Suprapubic skin (tissue), 4 donors: ENCODE measurements around the gene TLL1. TPM values are rescaled to one million over a fixed set of nuclear protein-coding genes. Genes with fewer than 3 reads are reported as not detected.

ENCODE experiments used
- DNase-seq, 2 donors: peaks; one replicate each; pipeline ENCODE4 v3.0.0-alpha.2; 2019; ENCODE audit warnings: low spot score in 2 of 2
- H3K27ac ChIP-seq: fragments of 200-600 bp; sonication (generic); one replicate; pipeline ENCODE4 v1.5.1; 2019
- H3K27me3 ChIP-seq: fragments of 200-600 bp; sonication (generic); one replicate; pipeline ENCODE4 v1.5.1; 2019
- H3K36me3 ChIP-seq: fragments of 200-600 bp; sonication (generic); one replicate; pipeline ENCODE4 v1.5.1; 2019
- H3K4me1 ChIP-seq: fragments of 200-600 bp; sonication (generic); one replicate; pipeline ENCODE4 v1.5.1; 2019
- H3K4me3 ChIP-seq: fragments of 200-600 bp; sonication (generic); one replicate; pipeline ENCODE4 v1.5.1; 2019; ENCODE audit warnings: mild to moderate bottlenecking
- H3K9me3 ChIP-seq: fragments of 200-600 bp; sonication (generic); one replicate; pipeline ENCODE4 v1.5.1; 2019
- CTCF ChIP-seq, 2 donors: fragments of 200-600 bp in 1 of 2; fragments of 450-650 bp in 1 of 2; sonication (generic) in 1 of 2; IDR thresholded peaks; one replicate each; pipeline ENCODE4 v1.5.1; 2016 to 2019; ENCODE audit warnings: antibody characterized with exemption in 2 of 2, mild to moderate bottlenecking in 1 of 2, moderate library complexity in 1 of 2
- EP300 ChIP-seq: sonication (generic); formaldehyde crosslinking; IDR thresholded peaks from one replicate; pipeline ENCODE4 v1.6.1; 2017; ENCODE audit warnings: antibody characterized with exemption
- POLR2A ChIP-seq, 2 donors: fragments of 450-650 bp; IDR thresholded peaks; one replicate each; pipeline ENCODE4 v1.6.1; 2017; ENCODE audit warnings: antibody characterized with exemption in 2 of 2, mild to moderate bottlenecking in 2 of 2, moderate library complexity in 2 of 2
- POLR2AphosphoS5 ChIP-seq, 3 donors: sonication (generic); formaldehyde crosslinking; IDR thresholded peaks; one replicate each; pipeline ENCODE4 v1.6.1; 2017; ENCODE audit warnings: antibody characterized with exemption in 3 of 3
- WGBS: methylation state at CpG from one replicate; pipeline ENCODE4 v1.1.5; 2018; 5-methylcytosine and 5-hydroxymethylcytosine counted together
- total RNA-seq, 4 donors: library from RNA; depleted of rRNA; stranded (reverse); fragments of >200 nt; gene quantifications; one replicate each; pipeline ENCODE4 v1.1.0, GENCODE V29; 2016

The TLL1 gene
- total RNA-seq, 4 donors from 2014 or later: 6.4 to 12.9 (median 8.6) TPM

- WGBS: 80% methylated on average over 2 of the region's 2 CpGs
- TF ChIP-seq EP300: no peak
- TF ChIP-seq CTCF (IDR thresholded peaks at IDR 0.05): no peak
- TF ChIP-seq POLR2AphosphoS5 (IDR thresholded peaks at IDR 0.05): no peak
- TF ChIP-seq POLR2A (IDR thresholded peaks at IDR 0.05): no peak
Observed at GRCh38 chr4:166012129-166013030, 139.3 kb downstream of the TLL1 start.

GRCh38 chr4:166014411-166014810, 141.4 kb downstream of the TLL1 start:
- no peaks in the 10 kb centered on the region for H3K36me3 ChIP-seq
- no peak overlapping the region for H3K27ac ChIP-seq
- 81% methylated on average over 6 of the region's 6 CpGs for WGBS
- DNase-seq: no peak
- no peaks in the 10 kb centered on the region for H3K27me3 ChIP-seq
- no peak overlapping the region for H3K4me3 ChIP-seq
- no peaks in the 10 kb centered on the region for H3K9me3 ChIP-seq
- H3K4me1 ChIP-seq: no peaks in the 10 kb centered on the region
- no peak for TF ChIP-seq POLR2AphosphoS5 (IDR thresholded peaks at IDR 0.05)
- TF ChIP-seq EP300: no peak
- TF ChIP-seq POLR2A (IDR thresholded peaks at IDR 0.05): no peak
- no peak for TF ChIP-seq CTCF (IDR thresholded peaks at IDR 0.05)

More at GRCh38 chr4:166012129-166013030, 139.3 kb downstream of the TLL1 start:
- no peak overlapping the region for H3K27ac ChIP-seq
- no peak for DNase-seq
- no peaks in the 10 kb centered on the region for H3K4me1 ChIP-seq
- no peaks in the 10 kb centered on the region for H3K27me3 ChIP-seq
- no peak overlapping the region for H3K4me3 ChIP-seq
- no peaks in the 10 kb centered on the region for H3K9me3 ChIP-seq
- no peaks in the 10 kb centered on the region for H3K36me3 ChIP-seq

- Histone ChIP-seq H3K4me1 (no peaks in the 10 kb centered on the region), H3K27ac (no peak overlapping the region), H3K27me3 (no peaks in the 10 kb centered on the region), H3K36me3 (no peaks in the 10 kb centered on the region), H3K9me3 (no peaks in the 10 kb centered on the region), H3K4me3 (no peak overlapping the region)
- TF ChIP-seq POLR2AphosphoS5 (IDR thresholded peaks at IDR 0.05): no peak
- TF ChIP-seq EP300: no peak
- TF ChIP-seq CTCF (IDR thresholded peaks at IDR 0.05): no peak
- TF ChIP-seq POLR2A (IDR thresholded peaks at IDR 0.05): no peak
- WGBS: 87% methylated on average over 1 of the region's 1 CpG
- DNase-seq: no peak
Observed at GRCh38 chr4:166017804-166018203, 144.8 kb downstream of the TLL1 start.

- Histone ChIP-seq H3K27ac (no peak overlapping the region), H3K4me3 (no peak overlapping the region), H3K4me1 (no peaks in the 10 kb centered on the region), H3K9me3 (no peaks in the 10 kb centered on the region), H3K27me3 (no peaks in the 10 kb centered on the region), H3K36me3 (no peaks in the 10 kb centered on the region)
- TF ChIP-seq POLR2AphosphoS5 (IDR thresholded peaks at IDR 0.05) (no peak), CTCF (IDR thresholded peaks at IDR 0.05) (no peak), EP300 (no peak), POLR2A (IDR thresholded peaks at IDR 0.05) (no peak)
- no peak for DNase-seq
- WGBS: 86% methylated on average over 2 of the region's 2 CpGs
Observed at GRCh38 chr4:166019441-166020220, 146.6 kb downstream of the TLL1 start.

GRCh38 chr4:166021617-166022016, 148.6 kb downstream of the TLL1 start:
- Histone ChIP-seq H3K36me3 (no peaks in the 10 kb centered on the region), H3K4me1 (no peaks in the 10 kb centered on the region), H3K27ac (no peak overlapping the region), H3K27me3 (no peaks in the 10 kb centered on the region), H3K4me3 (no peak overlapping the region), H3K9me3 (no peaks in the 10 kb centered on the region)
- no peak for DNase-seq
- TF ChIP-seq EP300 (no peak), POLR2AphosphoS5 (IDR thresholded peaks at IDR 0.05) (no peak), POLR2A (IDR thresholded peaks at IDR 0.05) (no peak), CTCF (IDR thresholded peaks at IDR 0.05) (no peak)
- 93% methylated on average over 9 of the region's 9 CpGs for WGBS
